VCaP (cell line): ENCODE results near the gene DNMT3L.
"Not testable (repeated sequence)": the region's sequence is repeated elsewhere in the genome, so short reads cannot be mapped to it uniquely, and the experiment has no call there.

Experiments used
- H3K27ac ChIP-seq: fragments of 450-650 bp; 2 replicates; pipeline ENCODE4 v1.5.1; 2017
- CTCF ChIP-seq: fragments of 450-650 bp; conservative IDR thresholded peaks from 2 replicates; pipeline ENCODE4 v1.5.1; 2017; ENCODE audit warnings: mild to moderate bottlenecking, moderate library complexity

The DNMT3L gene

GRCh38 chr21:44260066-44260465 is 1.6 kb downstream of the DNMT3L start:
- TF ChIP-seq CTCF = no peak

GRCh38 chr21:44259082-44259705 is 2.5 kb downstream of the DNMT3L start:
- H3K27ac ChIP-seq = no peak overlapping the region
- TF ChIP-seq CTCF = no peak

More at GRCh38 chr21:44260066-44260465, 1.6 kb downstream of the DNMT3L start:
- no peak overlapping the region for H3K27ac ChIP-seq

GRCh38 chr21:44258056-44258725 is 3.5 kb downstream of the DNMT3L start:
- TF ChIP-seq CTCF = no peak
- H3K27ac ChIP-seq = no peak overlapping the region

- no peak overlapping the region for H3K27ac ChIP-seq
- TF ChIP-seq CTCF = no peak
These were observed 6.2 kb downstream of the DNMT3L start for GRCh38 chr21:44255511-44255981.

- no peak for TF ChIP-seq CTCF
- no peak overlapping the region for H3K27ac ChIP-seq
These were observed 7.6 kb downstream of the DNMT3L start for GRCh38 chr21:44253832-44254710.

GRCh38 chr21:44249204-44250037 is 12.3 kb downstream of the DNMT3L start:
- H3K27ac ChIP-seq = not testable (repeated sequence)

- not testable (repeated sequence) for H3K27ac ChIP-seq
These were observed 13.8 kb downstream of the DNMT3L start for GRCh38 chr21:44247904-44248303.

GRCh38 chr21:44243980-44244379 is 17.7 kb downstream of the DNMT3L start:
- H3K27ac ChIP-seq = not testable (repeated sequence)

GRCh38 chr21:44241281-44241680 is 20.4 kb downstream of the DNMT3L start:
- not testable (repeated sequence) for H3K27ac ChIP-seq

- not testable (repeated sequence) for H3K27ac ChIP-seq
These were observed 20.9 kb downstream of the DNMT3L start, which contains the start of gene ICOSLG for GRCh38 chr21:44240842-44241241. Gene ICOSLG, minus strand, starts transcription at chr21:44240943. Its CDS starts 126 bp downstream, at chr21:44240817.

GRCh38 chr21:44240353-44240752 is 21.3 kb downstream of the DNMT3L start:
- H3K27ac ChIP-seq = not testable (repeated sequence)

- not testable (repeated sequence) for H3K27ac ChIP-seq
These were observed 32.1 kb downstream of the DNMT3L start for GRCh38 chr21:44229561-44229960.

- not testable (repeated sequence) for H3K27ac ChIP-seq
These were observed 33.6 kb downstream of the DNMT3L start for GRCh38 chr21:44228109-44228508.
